HUES6 (cell line): Measurements from ENCODE around the gene CBARP.
A peak's percentile ranks its signal among the peaks of the same experiment; 100 is the strongest.

Experiments used
- H3K27ac ChIP-seq: 2 replicates; pipeline ENCODE4 v1.7.0; 2013; ENCODE audit warnings: low read depth, mild to moderate bottlenecking, low read length, inconsistent platforms
- H3K27me3 ChIP-seq: 2 replicates; pipeline ENCODE4 v1.6.1; 2013; ENCODE audit warnings: low read length; ENCODE audit not compliant: control insufficient read depth, insufficient read depth
- H3K36me3 ChIP-seq: 2 replicates; pipeline ENCODE4 v1.6.1; 2013; ENCODE audit warnings: low read length; ENCODE audit not compliant: control insufficient read depth, insufficient read depth
- H3K4me1 ChIP-seq: 2 replicates; pipeline ENCODE4 v1.6.1; 2013; ENCODE audit warnings: low read length; ENCODE audit not compliant: control insufficient read depth, insufficient read depth
- H3K4me3 ChIP-seq: 2 replicates; pipeline ENCODE4 v1.5.1; 2013; ENCODE audit warnings: low read depth, low read length
- H3K9ac ChIP-seq: one replicate; pipeline ENCODE4 v1.6.1; 2013; ENCODE audit warnings: mild to moderate bottlenecking, low read length
- H3K9me3 ChIP-seq: 2 replicates; pipeline ENCODE4 v1.6.1; 2013; ENCODE audit warnings: low read depth, low read length; ENCODE audit not compliant: control insufficient read depth, insufficient read depth

The CBARP gene, protein sequence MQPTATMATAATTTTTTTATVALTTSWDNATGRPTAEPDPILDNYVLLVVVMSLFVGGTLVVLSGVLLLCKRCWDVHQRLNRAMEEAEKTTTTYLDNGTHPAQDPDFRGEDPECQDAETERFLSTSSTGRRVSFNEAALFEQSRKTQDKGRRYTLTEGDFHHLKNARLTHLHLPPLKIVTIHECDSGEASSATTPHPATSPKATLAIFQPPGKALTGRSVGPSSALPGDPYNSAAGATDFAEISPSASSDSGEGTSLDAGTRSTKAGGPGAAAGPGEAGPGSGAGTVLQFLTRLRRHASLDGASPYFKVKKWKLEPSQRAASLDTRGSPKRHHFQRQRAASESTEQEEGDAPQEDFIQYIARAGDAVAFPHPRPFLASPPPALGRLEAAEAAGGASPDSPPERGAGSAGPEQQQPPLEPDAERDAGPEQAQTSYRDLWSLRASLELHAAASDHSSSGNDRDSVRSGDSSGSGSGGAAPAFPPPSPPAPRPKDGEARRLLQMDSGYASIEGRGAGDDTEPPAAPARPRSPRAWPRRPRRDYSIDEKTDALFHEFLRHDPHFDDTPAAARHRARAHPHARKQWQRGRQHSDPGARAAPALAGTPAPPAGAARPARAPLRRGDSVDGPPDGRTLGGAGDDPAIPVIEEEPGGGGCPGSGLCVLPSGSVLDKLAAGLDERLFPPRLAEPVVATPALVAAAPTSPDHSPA

GRCh38 chr19:1237754-1238368, at the start of gene CBARP:
CBARP (minus strand) TSS chr19:1238005; CDS start chr19:1236100, 1,905 bp downstream.
- Histone ChIP-seq H3K36me3 (peaks cover 31% of the 10 kb centered on the region), H3K27ac (no peak within 1 kb of the TSS; the same call in 1 of the 2 replicates), H3K9me3 (no peaks in the 10 kb centered on the region), H3K4me1 (peaks cover 12% of the 10 kb centered on the region), H3K9ac (peak within 1 kb of the TSS; percentile 65), H3K4me3 (peak within 1 kb of the TSS; percentile 83), H3K27me3 (no peaks in the 10 kb centered on the region)

GRCh38 chr19:1286487-1287353, 48.9 kb upstream of the CBARP start:
- H3K27me3 ChIP-seq: peaks cover 47% of the 10 kb centered on the region
- no peaks in the 10 kb centered on the region for H3K36me3 ChIP-seq
- no peak overlapping the region for H3K27ac ChIP-seq
- peak overlapping the region; percentile 55 for H3K4me3 ChIP-seq
- peaks cover 18% of the 10 kb centered on the region; the same call in 1 of the 2 replicates for H3K4me1 ChIP-seq
- no peaks in the 10 kb centered on the region for H3K9me3 ChIP-seq
- no peak overlapping the region for H3K9ac ChIP-seq

DNA sequence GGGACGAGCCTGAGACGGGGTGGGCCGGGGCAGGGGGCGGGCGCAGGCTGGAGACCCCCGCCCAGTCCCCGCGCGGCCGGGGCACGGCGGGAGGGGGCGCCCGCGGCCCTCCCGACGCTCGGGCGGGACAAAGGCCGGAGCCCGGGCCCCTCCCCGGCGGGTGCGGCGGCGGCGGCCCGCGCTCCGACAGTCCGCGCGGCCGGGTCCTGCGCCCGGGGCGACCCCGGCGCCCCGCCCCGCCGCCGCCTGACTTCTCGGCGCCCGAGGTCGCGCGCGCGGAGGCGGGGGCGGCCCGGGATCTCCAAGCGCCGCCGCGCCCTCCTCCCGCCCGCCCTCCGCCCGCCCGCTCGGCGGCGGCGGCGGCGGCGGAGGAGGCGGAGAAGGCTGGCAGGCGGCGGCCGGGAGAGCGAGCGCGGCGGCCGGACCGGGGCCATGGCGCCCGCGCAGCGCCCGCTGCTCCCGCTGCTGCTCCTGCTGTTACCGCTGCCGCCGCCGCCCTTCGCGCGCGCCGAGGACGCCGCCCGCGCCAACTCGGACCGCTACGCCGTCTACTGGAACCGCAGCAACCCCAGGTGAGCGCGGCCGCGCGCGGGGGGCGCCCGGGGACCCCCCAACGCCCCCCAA, 48.0 kb upstream of the CBARP start, which contains the start of gene EFNA2:
Gene EFNA2, plus strand, starts transcription at position 137 of the 624 bp plus-strand sequence. Its CDS starts 296 bp downstream, at position 433.
- Histone ChIP-seq H3K36me3 (no peaks in the 10 kb centered on the region), H3K9ac (no peak within 1 kb of the TSS), H3K27ac (no peak within 1 kb of the TSS), H3K9me3 (no peaks in the 10 kb centered on the region), H3K4me3 (peak within 1 kb of the TSS; percentile 55), H3K4me1 (peaks cover 18% of the 10 kb centered on the region; the same call in 1 of the 2 replicates), H3K27me3 (peaks cover 47% of the 10 kb centered on the region)

DNA sequence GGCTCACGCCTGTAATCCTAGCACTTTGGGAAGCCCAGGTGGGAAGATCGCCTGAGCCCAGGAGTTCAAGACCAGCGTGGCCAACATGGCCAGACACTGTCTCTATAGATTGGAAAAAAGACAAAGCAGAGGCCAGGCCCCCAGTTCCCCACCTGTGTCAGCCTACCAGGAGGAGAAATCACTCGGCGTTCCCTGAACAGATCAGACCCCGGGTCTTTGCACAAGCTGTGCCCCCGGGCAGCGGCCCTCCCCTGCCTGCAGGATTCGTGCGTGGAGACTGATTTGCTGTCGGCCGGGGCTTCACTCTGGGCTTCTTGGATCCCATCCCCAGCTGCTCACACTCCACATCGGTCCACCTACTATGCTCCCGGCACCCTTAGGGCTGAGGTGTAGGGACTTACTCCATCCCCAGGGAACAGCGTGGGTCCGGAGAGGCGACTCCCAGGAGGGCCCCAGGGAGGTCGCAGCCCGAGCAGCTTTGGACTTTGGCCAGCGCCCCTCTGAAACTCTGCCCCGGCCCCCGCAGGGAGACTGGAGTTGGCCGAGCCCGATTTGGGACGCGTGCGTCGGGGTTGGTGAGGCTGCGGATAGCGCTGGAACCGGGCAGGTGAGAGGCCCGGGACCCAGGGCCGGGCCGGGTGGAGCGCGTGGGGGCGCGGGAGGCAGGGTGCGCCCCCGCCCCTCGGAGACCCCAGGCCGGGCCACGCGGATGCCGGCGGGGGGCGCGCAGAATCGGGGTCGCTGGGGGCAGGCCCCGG, 47.4 kb upstream of the CBARP start:
- H3K27ac ChIP-seq: no peak overlapping the region
- no peaks in the 10 kb centered on the region for H3K9me3 ChIP-seq
- H3K4me1 ChIP-seq: peaks cover 18% of the 10 kb centered on the region; the same call in 1 of the 2 replicates
- no peaks in the 10 kb centered on the region for H3K36me3 ChIP-seq
- peak overlapping the region; percentile 34 for H3K4me3 ChIP-seq
- no peak overlapping the region for H3K9ac ChIP-seq
- peaks cover 47% of the 10 kb centered on the region for H3K27me3 ChIP-seq

DNA sequence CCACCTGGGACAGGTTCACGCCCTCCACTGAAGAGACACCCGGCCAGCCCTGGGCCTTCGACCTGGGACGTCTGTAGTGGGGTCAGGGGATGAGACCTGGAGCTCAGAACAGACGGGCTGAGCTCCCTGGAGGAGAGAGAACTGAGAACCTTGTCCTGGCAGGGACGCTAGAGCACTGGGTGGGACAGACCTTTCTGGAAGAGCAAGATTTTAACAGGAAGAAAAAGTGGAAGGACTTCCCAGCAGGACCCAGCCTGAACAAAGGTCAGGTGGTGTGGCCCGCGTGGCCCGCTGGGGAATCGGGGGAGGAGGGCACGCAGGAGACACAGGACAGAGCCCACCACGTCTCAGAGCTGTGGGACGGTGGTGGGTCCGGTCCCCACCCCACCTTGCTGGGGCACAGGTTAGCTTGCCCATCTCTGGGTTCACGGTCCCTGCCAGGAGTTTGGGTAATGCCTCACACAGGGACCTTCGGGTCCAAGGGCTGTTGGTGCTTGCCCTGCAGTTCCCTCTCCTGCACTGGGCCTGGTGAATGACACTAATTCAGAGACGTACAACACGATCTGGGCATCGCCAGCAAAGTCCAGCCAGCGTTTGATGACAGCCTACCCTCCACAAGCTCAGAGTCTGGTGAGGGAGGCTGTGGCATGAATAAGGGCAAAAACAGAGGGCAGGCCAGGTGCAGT, 46.6 kb upstream of the CBARP start:
- H3K4me1 ChIP-seq: peaks cover 18% of the 10 kb centered on the region; the same call in 1 of the 2 replicates
- H3K9me3 ChIP-seq: no peaks in the 10 kb centered on the region
- H3K9ac ChIP-seq: no peak overlapping the region
- peaks cover 47% of the 10 kb centered on the region for H3K27me3 ChIP-seq
- H3K27ac ChIP-seq: no peak overlapping the region
- peaks cover 4% of the 10 kb centered on the region for H3K36me3 ChIP-seq
- no peak overlapping the region for H3K4me3 ChIP-seq

GRCh38 chr19:1283917-1284292, 46.1 kb upstream of the CBARP start:
- no peak overlapping the region for H3K27ac ChIP-seq
- H3K4me3 ChIP-seq: no peak overlapping the region
- no peaks in the 10 kb centered on the region for H3K9me3 ChIP-seq
- no peak overlapping the region for H3K9ac ChIP-seq
- H3K36me3 ChIP-seq: peaks cover 10% of the 10 kb centered on the region
- H3K27me3 ChIP-seq: peaks cover 47% of the 10 kb centered on the region
- H3K4me1 ChIP-seq: peaks cover 18% of the 10 kb centered on the region; the same call in 1 of the 2 replicates

DNA sequence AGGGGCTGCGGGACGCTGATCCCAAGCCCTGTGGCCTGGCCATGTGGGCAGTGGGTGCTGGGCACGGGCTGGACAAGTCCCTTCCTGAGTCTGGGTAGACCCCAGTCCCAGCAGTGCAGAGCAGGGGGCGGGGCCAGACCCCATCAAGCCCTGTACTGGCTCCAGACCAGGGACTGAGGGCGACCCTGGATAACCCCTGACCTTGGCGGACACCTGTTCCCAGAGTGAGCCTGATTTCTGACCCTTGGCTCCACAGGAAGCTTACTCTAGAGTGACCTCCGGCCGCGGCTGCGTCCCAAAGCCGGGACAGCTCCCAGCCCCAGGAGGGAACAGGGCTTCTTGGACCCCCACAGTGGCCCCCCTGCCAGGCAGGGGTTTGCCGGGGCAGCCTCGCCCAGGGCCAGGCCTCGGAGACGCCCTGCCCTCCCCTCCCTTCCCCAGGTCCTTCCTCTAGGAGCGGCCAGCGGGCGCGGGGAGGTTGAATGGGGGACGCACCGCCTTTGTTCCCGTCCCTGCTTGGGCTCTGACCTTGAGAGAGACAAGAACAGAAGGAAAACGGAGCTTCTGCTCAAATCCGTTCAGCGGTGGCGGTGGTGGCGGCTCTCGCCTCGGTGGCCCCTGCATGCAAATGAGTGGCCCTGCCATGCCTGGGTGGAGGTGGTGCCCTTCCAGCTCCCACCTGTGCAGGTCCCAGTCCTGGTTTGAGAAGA, 45.6 kb upstream of the CBARP start:
- Histone ChIP-seq H3K4me3 (no peak overlapping the region), H3K27ac (no peak overlapping the region), H3K27me3 (peaks cover 47% of the 10 kb centered on the region), H3K4me1 (peaks cover 18% of the 10 kb centered on the region; the same call in 1 of the 2 replicates), H3K9me3 (no peaks in the 10 kb centered on the region), H3K36me3 (peaks cover 13% of the 10 kb centered on the region), H3K9ac (no peak overlapping the region)

- H3K9me3 ChIP-seq: no peaks in the 10 kb centered on the region
- peaks cover 13% of the 10 kb centered on the region for H3K36me3 ChIP-seq
- H3K9ac ChIP-seq: no peak overlapping the region
- H3K27ac ChIP-seq: no peak overlapping the region
- no peak overlapping the region for H3K4me3 ChIP-seq
- H3K4me1 ChIP-seq: peaks cover 18% of the 10 kb centered on the region; the same call in 1 of the 2 replicates
- peaks cover 40% of the 10 kb centered on the region for H3K27me3 ChIP-seq
Measured at GRCh38 chr19:1282588-1283206, 44.9 kb upstream of the CBARP start.
